SK-N-SH (cell line): Measurements from ENCODE around the gene RIC3.

Experiments
- FOXJ3 ChIP-seq: sonication (generic); formaldehyde crosslinking; IDR thresholded peaks from 2 replicates; pipeline ENCODE4 v1.5.1; 2020; ENCODE audit warnings: mild to moderate bottlenecking, missing genetic modification reagents
- JUND ChIP-seq: IDR thresholded peaks from 2 replicates; pipeline ENCODE4 v1.4.0; 2012
- MAX ChIP-seq: IDR thresholded peaks from 2 replicates; pipeline ENCODE4 v1.4.0; 2012; ENCODE audit warnings: low read depth
- RAD21 ChIP-seq: IDR thresholded peaks from 2 replicates; pipeline ENCODE4 v1.6.1; 2012; ENCODE audit warnings: mild to moderate bottlenecking, low read length
- TF ChIP-seq, protein P1 (sequence below): fragments of 200-600 bp; sonication (generic); IDR thresholded peaks from 2 replicates; pipeline ENCODE4 v1.6.1; 2017; ENCODE audit warnings: antibody characterized with exemption, mild to moderate bottlenecking, moderate library complexity

DNA sequence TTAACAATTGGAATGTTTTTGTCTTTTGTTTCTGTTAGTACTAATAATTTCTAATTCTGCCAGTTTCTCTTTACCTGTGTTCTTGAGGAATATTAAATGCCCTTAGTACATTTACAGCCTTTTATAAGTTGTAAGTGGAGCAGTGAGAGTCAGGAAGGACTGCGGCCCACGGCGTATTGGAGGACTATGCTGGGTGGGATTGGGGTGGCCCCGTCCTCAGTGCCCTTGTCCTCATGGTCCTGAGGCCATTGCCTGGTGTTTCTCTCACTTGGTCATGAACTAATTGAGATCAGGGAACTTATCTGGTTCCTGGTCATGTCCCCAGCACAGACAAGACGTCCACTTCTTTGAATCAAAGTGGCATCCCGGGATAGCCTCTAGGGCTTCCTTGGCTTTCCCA, 84.5 kb downstream of the RIC3 start:
- TF ChIP-seq RAD21 (no peak), MAX (no peak), JUND (no peak), FOXJ3 (CRISPR knock-in tag) (no peak)
- TF ChIP-seq, protein P1, sequence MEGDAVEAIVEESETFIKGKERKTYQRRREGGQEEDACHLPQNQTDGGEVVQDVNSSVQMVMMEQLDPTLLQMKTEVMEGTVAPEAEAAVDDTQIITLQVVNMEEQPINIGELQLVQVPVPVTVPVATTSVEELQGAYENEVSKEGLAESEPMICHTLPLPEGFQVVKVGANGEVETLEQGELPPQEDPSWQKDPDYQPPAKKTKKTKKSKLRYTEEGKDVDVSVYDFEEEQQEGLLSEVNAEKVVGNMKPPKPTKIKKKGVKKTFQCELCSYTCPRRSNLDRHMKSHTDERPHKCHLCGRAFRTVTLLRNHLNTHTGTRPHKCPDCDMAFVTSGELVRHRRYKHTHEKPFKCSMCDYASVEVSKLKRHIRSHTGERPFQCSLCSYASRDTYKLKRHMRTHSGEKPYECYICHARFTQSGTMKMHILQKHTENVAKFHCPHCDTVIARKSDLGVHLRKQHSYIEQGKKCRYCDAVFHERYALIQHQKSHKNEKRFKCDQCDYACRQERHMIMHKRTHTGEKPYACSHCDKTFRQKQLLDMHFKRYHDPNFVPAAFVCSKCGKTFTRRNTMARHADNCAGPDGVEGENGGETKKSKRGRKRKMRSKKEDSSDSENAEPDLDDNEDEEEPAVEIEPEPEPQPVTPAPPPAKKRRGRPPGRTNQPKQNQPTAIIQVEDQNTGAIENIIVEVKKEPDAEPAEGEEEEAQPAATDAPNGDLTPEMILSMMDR, result no peak
